Activated T-cell treated with anti-CD3 and anti-CD28 coated beads for 1 hour (primary cell): Measurements from ENCODE around the gene CDH2.

Experiments used
- DNase-seq: peaks from one replicate; pipeline ENCODE4 v3.0.0-alpha.2; 2020; ENCODE audit warnings: low read depth

The CDH2 gene

DNA sequence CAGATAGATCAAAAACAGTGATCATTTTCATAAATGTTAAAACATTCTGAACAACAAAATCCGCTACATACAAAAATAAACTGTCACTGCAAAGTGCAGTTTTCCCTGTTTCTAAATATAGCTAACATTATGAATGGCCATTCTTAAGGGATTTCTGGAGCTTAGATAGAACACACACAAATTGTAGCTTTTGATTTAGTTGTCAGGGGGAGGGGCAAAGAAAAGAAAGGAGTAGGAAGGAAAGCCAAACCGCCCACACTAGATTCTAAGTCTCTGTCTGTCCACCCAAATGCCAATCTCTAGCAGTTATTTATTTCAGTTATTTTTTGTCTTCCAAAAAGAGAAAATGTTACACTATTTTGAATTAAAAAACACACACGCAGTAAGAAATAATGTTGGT, 182.4 kb downstream of the CDH2 start:
- DNase-seq = no peak

DNA sequence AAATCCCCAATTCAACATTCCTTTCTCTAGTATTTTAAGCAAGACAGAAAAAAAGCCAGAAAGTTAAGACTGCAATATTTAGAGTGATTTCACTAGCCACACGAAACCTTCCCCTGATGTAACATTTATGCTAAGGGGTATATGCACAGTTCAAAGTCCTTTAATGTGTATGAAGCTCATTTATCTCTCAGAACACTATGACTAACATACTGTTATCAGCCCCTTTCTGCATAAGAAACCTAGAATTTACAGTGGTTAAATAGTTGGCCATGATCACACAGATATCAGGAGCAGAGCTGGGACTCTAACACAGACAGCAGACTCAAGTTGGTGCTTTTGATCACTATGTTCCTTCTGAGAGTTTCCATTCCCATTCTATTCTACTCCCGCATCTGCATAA, 185.5 kb downstream of the CDH2 start:
- no peak for DNase-seq

DNA sequence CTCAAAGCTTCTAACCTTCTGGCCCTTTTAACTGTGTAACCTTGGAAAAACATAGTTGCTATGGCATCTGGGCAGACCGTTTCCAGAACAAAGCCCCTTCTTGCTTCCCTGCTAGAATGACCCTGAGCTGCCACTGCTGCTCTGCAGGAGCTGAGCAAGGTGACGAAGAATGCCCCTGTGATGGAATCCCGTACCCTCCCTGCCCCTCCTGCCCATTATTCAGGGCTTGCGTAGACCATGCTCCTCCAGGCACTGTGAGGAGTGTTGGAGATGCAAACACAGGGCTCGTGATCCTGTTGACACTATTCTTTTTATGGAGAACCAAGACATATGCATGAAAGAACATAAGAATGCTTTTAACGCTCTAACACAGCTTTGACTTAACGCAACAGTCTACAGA, 191.1 kb downstream of the CDH2 start:
- DNase-seq = no peak

DNA sequence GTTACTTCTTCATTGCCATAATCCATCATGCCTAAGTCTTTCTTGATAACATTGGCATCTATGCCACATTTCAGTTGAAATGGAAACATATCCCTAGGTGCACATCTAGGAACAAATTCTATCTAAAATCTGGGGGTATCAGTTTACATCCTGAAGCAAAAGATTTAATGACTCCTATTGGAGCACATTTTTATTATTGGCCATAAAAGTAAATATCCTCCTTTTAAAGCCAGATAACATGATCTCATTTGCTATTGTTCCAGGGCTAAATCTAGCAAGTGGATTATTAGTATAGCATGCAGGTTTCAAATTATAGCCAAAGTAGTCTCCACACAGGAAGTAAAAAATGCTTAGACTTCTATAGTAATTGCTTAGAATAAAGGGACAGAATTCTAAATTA, 193.2 kb downstream of the CDH2 start:
- no peak for DNase-seq

DNA sequence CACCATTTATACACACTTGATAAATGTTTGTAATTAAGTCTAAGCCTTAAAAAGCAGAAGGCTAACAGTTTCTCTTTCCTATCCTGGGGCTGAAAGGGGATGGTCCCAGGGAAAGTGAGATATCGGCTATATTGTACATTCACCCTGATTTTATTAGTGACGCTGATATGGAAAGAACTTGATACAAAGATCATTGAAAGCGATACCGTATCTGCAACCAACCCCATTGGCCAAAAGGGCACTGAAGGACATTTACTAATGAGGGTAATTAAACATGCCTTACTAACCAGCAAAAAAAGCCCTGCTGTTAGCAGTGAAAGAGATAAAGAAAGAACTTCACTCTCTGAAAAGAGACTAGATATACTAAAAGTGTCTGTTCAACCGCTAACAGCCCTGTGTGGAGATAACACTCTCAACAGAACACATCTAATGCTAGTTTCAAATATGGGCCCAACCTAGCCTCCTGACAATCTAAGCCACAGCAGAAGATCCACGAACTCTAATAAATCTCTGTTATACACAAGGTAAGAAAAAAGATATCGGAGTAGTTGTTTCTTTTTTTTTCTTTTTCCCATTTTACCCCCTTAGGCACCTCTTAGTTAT, 200.0 kb downstream of the CDH2 start:
- DNase-seq = no peak

DNA sequence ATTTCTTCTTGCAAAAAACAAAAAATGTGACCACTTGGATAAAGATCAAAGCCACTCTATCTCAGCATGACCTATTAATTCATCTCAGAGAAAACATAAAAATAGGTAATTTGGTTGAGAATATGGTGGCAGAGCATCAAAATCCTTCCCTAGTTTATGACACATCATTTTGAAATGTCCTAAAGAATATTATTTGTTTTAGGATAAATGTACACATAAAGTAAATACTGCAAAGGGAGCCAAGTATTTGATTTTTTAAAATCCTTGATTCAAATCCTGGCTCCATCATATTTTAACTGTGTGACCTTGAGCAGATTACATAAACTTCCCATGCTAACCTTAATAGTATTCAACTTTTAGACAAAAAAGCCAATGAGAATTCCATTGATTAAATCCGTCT, 206.6 kb downstream of the CDH2 start:
- DNase-seq = no peak

DNA sequence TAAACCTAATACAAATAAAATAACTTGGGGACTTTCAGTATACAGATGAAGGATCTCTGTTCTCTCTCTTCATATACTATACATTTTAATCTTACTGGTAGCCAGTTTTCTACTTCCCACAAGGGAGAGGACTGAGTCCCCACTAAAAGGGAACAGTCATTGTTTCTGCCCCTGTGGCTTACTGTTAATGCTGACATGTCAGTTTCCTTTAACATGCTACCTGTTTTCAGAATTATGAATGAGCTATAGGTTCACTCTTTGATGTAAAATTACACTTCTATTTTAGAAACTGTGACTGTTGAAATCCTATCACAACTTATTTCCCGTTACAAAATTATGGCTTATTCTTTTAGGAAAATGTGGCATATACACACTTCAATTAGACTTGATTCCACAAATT, 207.7 kb downstream of the CDH2 start:
- no peak for DNase-seq

DNA sequence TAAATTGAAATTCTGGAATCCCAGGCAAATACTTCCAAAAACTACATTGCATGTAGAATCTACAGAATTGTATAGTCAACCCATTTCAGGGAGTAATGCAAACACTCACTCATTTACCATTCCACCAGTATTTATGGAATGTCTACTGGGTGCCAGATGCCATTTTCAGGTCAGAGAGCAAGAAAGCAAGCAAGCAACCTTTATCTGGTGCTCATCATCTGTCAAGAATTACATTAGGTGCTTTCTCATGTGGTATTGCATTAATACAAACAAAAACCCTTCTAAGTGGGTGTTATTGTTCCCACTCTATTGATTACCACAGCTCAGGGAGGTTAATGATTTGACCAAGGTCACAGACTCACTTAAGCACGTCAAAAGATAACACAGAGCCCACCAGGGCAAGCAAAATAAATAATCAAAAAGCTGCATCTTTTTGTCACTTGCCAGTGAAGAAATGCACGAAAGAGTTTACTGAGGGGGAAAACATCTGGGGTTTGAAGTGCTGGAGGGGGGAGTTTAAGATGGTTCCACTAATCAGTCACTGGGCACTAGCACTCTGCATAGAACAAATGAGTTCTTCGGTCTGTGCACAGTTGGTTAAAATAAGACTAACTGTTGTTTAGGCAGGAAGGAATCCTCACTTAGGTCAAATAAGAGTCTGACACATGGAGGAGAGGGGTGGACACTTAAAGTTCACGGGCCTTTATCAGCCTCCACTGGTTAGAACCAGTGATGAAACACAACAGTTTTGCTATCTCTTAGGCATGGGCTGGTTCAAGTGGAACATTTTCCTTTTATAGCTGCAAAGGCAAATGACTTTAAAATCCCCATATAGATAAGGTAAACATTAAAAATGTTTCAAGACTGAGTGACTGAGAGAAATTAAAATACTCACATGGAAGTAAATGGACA, 208.8 kb downstream of the CDH2 start:
- no peak for DNase-seq

DNA sequence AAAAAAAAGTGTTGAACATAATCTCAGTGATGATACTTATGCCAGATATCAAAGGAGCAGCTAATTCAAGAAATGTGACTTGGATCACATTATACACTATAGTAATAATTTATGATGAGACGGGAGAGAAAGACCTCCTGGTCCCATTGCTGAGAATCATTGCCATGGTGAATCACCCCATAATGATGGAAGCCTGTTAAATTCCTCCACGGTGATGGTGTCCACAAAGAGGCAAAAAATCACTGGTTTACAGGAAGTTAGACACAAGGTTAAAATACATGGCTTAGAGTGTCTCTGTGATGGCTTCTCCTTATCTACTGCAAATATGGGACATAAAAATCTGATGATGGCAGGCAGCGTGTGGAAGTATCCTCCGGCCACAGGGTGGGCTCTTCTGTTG, 210.0 kb downstream of the CDH2 start:
- DNase-seq = no peak

DNA sequence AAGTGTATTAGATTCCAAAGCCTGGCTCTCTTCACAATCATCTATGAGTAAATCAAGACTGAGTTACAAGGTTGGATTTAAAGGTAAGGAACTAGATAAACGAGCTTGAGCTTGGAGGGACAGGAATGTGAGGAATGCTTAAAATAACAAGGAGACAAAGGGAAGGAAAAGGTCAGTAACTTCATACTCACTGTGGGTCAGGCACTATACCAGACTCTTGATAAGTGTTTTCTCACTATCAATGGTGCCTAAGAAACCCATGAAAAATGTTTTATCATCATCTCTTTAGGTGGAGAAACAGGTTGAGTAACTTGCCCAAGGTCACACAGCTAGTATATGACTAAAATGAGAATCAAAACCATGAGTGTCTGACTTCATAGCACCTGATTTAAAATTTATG, 212.1 kb downstream of the CDH2 start:
- DNase-seq = no peak

DNA sequence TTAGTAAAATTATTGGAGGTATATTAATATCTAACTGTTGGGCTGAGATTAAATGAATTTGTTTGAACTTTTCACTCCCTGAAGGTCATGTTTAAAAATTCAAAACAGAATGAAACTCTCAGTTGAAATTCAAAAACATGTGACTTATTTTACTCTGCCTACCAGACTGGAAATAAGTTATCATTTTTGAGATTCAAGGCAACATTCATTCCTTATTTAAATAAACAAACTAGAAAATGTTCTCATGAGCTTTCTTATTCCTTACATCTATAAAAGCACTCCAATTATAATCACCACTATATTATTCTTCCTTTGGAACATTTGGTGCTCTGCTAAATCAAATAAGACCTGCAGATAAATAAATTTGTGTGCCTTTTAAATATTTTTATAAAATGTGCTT, 217.8 kb downstream of the CDH2 start:
- no peak for DNase-seq

DNA sequence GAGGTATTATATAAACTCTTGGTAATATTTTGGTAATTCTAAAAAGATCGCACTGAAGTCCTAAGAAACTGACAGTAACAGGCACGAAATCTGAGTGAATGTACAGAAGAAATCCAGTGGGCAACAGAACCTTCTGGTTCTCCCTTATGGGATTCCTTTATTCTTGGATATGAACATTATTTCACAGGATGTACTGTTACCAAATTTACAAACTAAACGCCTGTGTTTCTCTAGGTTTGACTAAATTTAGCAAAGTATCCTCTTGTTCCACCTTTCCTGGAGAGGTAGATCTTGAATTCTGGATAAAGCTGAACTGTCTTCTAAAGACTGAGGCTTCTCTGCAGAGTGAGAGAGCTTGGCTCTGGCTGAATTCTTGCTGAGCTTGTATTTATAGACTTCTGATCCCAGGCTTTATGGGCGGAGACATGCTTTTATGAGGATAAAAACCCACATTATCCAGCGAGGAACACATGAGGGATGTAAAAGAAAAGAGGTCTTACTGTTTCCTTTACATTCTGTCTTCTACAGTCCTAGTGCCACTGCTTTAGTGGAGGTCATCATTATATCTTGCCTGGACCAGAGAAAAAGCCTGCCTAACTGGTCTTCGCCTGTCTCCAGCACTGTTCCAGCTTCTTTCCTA, 220.8 kb downstream of the CDH2 start:
- DNase-seq = no peak

DNA sequence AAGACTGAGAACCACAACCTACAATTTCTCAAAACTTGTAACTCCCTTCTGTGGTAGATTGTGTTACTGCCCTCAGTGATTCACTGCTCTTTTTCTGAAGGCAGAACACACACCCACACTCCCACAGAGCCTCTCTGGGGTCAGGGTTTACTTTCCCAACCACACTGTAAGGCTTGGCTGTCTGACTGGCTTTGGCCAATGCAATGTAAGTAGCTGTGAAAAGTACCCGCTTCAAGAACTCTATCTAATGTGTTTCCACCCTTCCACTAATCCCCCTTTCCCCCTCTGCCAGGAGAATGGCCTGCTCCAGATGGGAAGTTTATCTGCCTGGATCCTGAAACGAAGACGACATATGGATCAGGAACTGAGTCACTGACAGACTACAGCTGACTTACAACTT, 222.7 kb downstream of the CDH2 start:
- DNase-seq = no peak

DNA sequence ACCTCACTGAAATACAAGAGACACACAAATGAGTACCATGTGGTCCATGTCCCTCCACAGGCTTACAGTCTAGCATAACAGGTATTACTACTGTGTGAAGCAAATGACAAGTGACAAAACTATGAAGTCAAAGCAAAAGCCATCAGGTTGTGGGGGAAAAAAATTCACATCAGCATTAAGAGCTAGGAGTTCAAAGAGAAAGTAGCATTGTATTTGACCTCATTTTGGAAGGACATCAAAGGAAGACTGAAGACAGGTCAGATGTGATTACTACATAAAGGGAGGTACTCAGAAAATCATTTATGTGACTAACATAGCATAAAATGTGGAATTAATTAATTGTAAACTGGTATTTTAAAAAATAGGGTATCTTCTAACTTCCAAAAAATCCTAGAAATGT, 224.2 kb downstream of the CDH2 start:
- DNase-seq = no peak

DNA sequence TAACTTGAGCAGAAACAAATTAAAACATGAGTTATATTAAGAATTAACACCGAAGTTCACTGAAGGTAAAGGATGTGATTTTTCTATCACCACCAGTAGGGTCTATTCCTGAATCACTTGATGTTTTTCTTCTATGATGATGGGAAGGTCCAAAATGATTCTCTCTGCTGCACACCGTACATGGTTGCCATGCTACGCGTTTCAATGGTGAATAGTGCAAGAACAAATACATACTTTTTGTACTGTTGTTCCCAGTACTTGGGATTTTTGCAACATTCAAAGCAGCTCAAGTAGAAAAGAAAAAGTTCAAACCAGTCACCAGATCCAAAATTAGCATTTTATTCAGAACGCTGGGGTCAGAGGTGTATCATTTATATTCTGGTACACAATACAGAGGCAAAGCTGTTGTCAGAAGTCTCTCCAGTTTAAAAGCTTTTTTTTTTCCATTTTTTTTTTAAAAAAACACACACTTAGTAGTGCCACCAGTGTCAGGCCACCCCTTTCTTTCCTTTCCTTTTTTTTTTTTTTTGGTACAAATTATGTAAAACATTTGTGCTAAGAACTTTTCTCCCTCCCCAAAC, 226.2 kb downstream of the CDH2 start:
- DNase-seq = no peak

DNA sequence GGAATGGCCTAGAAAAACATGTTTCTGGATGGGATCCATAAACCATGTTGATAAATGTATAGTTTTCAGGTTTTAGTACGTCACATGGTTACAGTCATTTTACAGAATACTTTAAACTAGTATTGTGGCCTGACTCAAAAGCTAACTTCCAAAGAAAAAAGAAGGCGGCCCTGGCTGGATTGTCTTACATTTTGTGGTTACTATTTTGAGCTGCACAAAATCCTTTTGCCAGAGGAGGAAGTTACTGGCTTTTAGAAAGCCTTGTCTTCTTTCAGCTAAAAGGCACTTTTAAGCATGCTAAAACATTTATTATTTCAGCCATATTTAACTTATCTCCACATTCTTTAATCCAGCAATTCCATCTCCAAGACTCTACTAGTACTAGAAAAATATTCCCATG, 227.9 kb downstream of the CDH2 start:
- DNase-seq = no peak

DNA sequence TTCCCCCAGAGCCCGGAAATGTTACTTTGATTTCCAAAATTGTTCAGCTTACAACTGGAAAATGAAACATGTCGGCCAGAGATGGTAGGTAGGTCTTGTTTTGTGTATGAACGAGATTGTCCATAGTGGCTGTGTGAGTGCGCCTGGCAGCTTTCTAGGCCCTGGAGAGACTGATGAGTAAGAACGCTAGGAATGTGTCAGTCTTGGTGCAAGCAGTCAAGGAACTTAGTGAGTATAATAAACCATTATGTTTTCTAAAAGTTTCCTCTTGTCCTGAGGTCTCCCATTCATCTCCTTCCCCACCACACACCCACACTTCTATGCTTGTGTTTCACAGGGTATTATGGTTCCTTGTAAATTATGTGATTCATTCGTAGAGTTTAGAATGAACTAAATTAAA, 234.2 kb downstream of the CDH2 start:
- DNase-seq = no peak

DNA sequence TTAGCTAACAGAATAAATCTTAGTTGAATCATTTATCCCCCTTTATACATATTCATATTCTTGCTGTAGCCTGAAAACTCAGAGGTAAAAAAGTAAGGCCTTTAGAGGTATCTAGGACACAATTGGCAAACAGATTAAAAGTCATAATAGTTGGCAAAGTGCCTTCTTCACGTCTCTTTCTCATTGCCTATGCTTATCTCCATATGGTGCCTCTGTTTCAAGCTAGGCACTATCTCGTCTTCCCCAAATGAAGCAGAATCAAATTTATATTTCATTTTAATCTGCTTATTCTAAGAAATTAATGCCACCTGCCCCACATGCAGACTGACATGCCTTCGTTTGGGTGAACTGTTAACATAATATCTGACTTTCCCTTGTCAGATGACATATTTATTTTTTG, 245.4 kb downstream of the CDH2 start:
- DNase-seq = no peak

DNA sequence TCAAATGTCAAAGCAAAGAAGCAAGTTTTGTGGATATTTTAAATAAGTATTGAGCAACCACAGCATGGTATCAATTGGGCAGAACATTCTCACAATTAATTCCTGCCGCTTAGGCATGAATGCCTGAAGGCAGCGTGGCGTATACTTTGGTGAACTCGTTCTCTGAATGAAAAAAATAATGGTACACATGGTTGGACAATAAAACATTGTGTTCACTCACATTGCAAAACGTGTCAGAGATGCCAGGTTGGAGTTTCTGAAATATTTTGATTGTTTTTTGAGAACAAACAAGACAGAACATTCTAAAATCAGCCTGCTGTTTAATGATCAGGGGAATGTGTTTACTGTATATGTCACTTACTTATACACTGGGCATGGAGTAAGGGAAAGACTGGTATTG, 254.2 kb downstream of the CDH2 start:
- DNase-seq = no peak

DNA sequence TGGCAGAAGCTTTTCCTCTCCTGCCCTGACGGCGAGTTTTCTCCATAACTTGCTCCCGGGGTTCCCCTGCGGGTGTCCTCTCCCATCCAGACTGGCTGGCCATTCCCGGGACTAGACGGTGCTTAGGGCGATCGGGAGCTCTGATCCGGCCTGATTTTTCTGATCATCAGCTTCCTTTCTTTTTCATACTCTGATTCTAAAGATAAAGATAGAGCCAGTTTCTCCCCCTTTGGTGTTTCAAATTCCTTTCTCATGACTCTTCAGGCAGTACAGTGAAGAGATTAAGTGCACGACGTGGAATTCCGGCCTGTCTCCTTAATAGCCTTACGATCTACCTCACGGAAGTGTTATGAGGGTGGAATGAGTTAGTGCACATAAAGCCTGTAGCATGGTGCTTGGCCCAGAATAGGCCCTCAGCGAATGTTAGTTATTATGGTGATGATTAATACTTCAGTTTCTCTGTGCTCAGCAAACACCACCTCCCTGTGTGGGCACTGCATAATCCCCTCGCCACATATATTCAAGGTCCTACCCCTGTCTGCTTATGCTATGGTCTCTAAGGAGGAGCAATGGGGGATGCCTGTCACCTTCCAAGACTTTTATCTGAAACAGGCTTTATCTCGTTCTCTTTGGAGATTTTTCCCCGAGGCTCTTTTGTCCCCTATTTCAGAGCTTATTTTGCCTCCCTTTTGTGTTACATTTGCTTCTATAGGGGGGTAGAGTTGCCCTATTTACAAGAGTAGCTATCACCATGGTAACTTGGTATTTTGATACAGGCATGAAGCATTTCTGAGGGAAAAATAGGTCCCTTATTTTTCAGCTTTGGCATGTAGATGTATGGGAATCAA, 254.8 kb downstream of the CDH2 start:
- no peak for DNase-seq

DNA sequence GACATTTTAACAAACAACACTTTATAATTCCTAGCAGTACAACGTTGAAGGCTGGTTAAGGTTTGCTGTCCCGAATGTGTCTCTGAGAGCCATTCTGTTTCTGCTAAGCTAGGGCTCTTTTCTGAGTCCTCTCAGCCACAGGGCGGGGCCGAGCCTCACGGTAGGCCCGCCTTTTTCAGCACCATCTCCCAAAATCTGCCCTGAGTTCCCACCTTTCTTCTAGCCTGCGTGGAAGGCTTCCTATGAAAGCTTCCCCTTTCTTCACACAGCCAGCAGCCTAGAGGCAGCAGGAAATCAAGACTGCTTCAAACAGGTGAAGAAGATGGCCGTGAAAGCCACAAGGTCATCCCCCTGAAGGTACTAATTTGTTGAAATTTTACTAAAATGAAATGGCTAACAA, 255.5 kb downstream of the CDH2 start:
- no peak for DNase-seq

DNA sequence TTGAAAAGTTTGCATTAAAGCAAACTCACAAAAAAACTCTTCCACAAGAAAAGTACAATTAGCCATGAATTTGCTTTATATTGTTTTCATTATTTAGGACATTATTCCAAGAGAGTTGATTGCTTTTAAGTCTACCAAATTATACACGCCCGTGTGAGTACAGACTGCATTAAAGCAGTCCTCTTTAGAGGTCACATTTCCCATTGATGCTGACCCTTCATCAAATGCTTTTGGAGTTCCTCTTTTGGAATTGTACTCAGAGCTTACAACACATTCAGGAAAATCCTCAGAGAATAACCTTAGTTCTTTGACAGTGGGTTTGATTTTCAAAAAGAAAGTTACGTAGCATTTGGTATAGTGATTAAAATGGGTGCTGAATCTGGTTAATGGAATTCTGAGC, 256.1 kb downstream of the CDH2 start:
- DNase-seq = no peak
